NB4 (cell line): ENCODE results near the gene RASGRP2.

Experiments
- DNase-seq: peaks from one replicate; pipeline ENCODE4 v3.0.0; 2010; ENCODE audit warnings: low read depth
- H3K4me3 ChIP-seq: one replicate; pipeline ENCODE4 v1.5.1; 2011; ENCODE audit warnings: mild to moderate bottlenecking, low read depth, low read length, moderate library complexity
- MYC ChIP-seq: IDR thresholded peaks from 2 replicates; pipeline ENCODE4 v1.6.1; 2011; ENCODE audit warnings: low read depth, low read length
- POLR2A ChIP-seq: IDR thresholded peaks from 2 replicates; pipeline ENCODE4 v1.6.1; 2011; ENCODE audit warnings: mild to moderate bottlenecking; ENCODE audit not compliant: insufficient read length; ENCODE audit errors: extremely low read depth
- TF ChIP-seq, protein P1 (sequence below): IDR thresholded peaks from 2 replicates; pipeline ENCODE4 v1.6.1; 2011; ENCODE audit warnings: low read depth, low read length
- TF ChIP-seq, protein P2 (sequence below): IDR thresholded peaks from one replicate; pipeline ENCODE4 v1.5.1; 2012; ENCODE audit warnings: low read depth, low read length

RASGRP2 gene

DNA sequence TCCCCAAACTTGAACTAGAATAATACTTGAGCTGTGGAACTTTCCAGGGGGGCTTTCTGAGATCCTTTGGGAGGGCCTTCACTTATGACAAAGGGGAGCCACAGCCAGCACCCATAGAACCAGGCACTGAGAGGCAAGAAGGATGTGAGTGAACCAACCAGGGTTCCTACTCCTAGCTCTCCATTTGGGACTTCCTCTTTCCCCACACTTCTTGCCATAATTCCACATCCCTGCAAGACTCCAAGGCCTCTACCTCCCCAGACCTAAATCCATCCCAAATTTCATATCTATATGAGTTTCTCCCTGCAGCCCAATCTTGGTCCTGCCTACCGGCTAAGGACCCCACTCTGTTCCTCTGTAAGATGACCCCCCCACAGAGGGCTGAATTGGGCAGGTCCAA, 52.4 kb downstream of the RASGRP2 start:
- no peak for DNase-seq
- TF ChIP-seq, protein P1, sequence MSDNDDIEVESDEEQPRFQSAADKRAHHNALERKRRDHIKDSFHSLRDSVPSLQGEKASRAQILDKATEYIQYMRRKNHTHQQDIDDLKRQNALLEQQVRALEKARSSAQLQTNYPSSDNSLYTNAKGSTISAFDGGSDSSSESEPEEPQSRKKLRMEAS = no peak
- TF ChIP-seq, protein P2, sequence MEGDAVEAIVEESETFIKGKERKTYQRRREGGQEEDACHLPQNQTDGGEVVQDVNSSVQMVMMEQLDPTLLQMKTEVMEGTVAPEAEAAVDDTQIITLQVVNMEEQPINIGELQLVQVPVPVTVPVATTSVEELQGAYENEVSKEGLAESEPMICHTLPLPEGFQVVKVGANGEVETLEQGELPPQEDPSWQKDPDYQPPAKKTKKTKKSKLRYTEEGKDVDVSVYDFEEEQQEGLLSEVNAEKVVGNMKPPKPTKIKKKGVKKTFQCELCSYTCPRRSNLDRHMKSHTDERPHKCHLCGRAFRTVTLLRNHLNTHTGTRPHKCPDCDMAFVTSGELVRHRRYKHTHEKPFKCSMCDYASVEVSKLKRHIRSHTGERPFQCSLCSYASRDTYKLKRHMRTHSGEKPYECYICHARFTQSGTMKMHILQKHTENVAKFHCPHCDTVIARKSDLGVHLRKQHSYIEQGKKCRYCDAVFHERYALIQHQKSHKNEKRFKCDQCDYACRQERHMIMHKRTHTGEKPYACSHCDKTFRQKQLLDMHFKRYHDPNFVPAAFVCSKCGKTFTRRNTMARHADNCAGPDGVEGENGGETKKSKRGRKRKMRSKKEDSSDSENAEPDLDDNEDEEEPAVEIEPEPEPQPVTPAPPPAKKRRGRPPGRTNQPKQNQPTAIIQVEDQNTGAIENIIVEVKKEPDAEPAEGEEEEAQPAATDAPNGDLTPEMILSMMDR = no peak
- TF ChIP-seq POLR2A (no peak), MYC (no peak)
- H3K4me3 ChIP-seq = no peak overlapping the region

DNA sequence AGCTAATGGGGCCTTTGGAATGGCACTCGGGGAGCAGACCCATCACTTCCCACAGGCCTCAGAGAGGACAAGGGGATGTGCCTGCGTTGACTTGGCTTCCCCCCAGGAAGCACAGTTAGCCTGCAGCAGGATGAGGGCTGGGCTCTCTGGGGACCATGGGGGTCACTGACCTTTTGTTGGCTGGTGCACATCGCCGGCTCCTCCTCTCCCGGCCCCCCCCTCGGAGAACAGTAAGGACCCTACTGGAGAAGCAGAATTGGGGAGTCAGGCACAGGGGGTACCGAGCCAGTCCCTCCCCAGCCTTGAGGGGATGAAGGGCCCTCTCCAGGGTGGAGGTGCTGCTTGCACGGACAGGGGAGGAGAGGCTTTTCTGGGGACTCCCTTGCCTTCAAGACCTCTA, 53.7 kb downstream of the RASGRP2 start:
- no peak overlapping the region for H3K4me3 ChIP-seq
- TF ChIP-seq MYC = no peak
- TF ChIP-seq, protein P2 = no peak
- no peak for DNase-seq

DNA sequence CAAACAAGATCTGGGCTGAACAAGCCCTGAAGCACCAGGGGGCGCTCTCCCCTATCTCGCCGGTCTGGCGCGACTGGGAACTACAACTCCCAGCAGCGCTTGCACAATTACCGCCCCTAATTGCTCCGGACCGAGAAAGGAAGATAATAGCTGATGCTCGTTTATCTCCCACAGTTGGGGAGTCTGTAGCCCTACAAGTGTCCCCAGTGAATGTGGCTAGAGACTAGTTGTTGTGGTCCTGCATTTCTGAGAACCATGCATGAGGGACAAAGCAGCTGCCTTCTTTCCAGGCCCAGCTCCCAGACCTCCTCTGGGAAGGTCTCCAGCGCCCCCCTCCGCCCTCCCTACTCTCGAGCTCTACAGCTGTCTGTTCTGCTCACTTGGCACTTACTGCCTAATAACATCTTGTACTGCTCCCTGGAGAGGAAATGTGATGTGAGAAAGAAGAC, 55.4 kb downstream of the RASGRP2 start:
- TF ChIP-seq, protein P2 = peak; percentile 93
- TF ChIP-seq POLR2A (no peak), MYC (no peak; the same call in 1 of the 2 replicates)
- TF ChIP-seq, protein P1 = 0 out of 2 replicates have a peak, but pooled peaks have one; percentile 31
- peak overlapping the region; percentile 42 for H3K4me3 ChIP-seq
- peak; percentile 94 for DNase-seq

DNA sequence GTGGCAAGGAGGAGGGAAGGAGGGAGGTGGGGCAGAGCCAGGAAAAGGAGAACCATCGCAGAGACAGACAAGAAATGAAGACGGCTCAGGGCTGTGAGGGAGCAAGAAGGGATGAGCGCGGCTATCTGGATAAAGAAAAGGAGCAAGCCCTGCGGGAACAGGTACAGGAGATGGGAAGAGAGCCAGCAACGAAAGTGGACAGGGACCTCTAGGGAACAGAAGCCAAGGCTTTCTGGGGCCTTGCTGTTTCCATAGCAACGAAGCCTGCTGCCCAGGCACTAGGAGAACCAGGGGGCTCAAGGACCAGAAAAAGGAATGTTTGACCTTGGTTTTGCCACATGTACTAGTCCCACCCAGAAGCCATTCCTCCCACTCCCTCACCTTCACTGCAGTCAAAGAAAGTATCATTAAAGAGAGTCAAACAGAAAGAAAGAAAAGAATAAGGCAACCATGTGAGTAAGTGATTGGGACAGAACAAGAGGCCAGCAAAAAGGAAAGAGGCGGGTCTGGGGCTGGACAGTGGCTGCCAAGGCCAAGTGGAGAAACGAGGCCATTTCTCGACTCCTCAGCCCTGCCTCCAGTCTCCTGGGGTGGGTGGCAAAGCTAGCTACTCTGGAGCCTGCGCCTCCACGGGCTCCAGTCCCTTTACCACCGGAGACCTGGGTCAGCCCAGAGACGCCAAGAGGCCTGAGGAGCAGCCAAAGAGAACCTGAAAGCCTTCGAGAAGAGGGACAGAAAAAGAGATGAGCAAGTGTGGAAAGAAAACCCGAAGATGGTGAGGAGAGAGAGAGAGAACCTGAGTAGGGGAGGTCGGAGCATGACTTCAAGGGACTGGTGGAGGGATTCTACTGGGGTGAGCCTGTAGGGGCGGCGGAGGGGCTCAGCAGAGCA, 56.1 kb downstream of the RASGRP2 start:
- no peak for DNase-seq
- H3K4me3 ChIP-seq = no peak overlapping the region
- TF ChIP-seq, protein P1 = no peak
- no peak for TF ChIP-seq MYC
- TF ChIP-seq, protein P2 = no peak
- no peak for TF ChIP-seq POLR2A

DNA sequence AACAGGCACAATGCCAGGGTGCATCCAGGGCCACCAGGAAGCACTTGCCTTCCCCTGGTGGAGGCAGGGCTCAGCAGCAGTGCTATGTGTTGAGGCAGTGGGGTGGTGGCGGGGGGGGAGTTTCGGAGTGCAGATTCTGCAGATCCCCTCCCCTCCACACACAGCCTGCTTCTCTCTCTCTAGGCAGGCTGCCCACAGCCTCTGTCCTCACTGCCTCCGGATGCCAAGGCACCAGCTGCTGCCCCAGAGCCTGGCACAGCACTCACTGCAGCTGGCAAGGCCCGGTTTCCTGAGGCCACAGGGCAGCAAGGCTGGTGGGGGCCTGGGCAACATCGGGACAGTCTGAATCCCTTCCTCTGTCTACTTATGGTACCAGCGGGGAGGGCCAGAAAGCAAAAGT, 56.7 kb downstream of the RASGRP2 start:
- no peak overlapping the region for H3K4me3 ChIP-seq
- DNase-seq = no peak
- no peak for TF ChIP-seq POLR2A
- TF ChIP-seq, protein P2 = no peak
- no peak for TF ChIP-seq MYC
- TF ChIP-seq, protein P1 = no peak
